ENCODE results near the gene UBB. TPM values are rescaled to one million over a fixed set of nuclear protein-coding genes. Genes with fewer than 3 reads are reported as not detected.

The UBB gene
- total RNA-seq, 4 donors from 2014 or later: 535 to 1,039 (median 667) TPM

GRCh38 chr17:16419074-16419928, 38.4 kb downstream of the UBB start:
- no peak for DNase-seq
- no peaks in the 10 kb centered on the region for H3K36me3 ChIP-seq
- peaks cover 0 to 11% of the 10 kb centered on the region in 2 donors for H3K4me1 ChIP-seq
- H3K9me3 ChIP-seq: no peaks in the 10 kb centered on the region
- no peak overlapping the region for H3K4me3 ChIP-seq
- TF ChIP-seq POLR2A (IDR thresholded peaks at IDR 0.05) (no peak), CTCF (IDR thresholded peaks at IDR 0.05) (no peak)
- intact Hi-C loops (cut with DNase I; ENCODE audit: low total_unique reads): no loop called here
- peak overlapping the region; percentile 45 to 57 for H3K27ac ChIP-seq
- H3K27me3 ChIP-seq: no peaks in the 10 kb centered on the region

GRCh38 chr17:16419929-16420271, 39.0 kb downstream of the UBB start:
- Histone ChIP-seq H3K9me3 (no peaks in the 10 kb centered on the region), H3K27me3 (no peaks in the 10 kb centered on the region), H3K4me3 (no peak overlapping the region), H3K36me3 (no peaks in the 10 kb centered on the region), H3K4me1 (peaks cover 0 to 11% of the 10 kb centered on the region in 2 donors), H3K27ac (peak overlapping the region; percentile 45 to 57)
- DNase-seq: no peak
- intact Hi-C loops (cut with DNase I; ENCODE audit: low total_unique reads): no loop called here
- no peak for TF ChIP-seq POLR2A (IDR thresholded peaks at IDR 0.05)
- TF ChIP-seq CTCF (IDR thresholded peaks at IDR 0.05): no peak

- DNase-seq: no peak
- intact Hi-C loops (cut with DNase I; ENCODE audit: low total_unique reads): no loop called here
- Histone ChIP-seq H3K4me3 (no peak overlapping the region), H3K9me3 (no peaks in the 10 kb centered on the region), H3K4me1 (peaks cover 0 to 11% of the 10 kb centered on the region in 2 donors), H3K36me3 (no peaks in the 10 kb centered on the region), H3K27ac (no peak overlapping the region), H3K27me3 (no peaks in the 10 kb centered on the region)
- TF ChIP-seq POLR2A (IDR thresholded peaks at IDR 0.05): no peak
- TF ChIP-seq CTCF (IDR thresholded peaks at IDR 0.05): no peak
Observed at GRCh38 chr17:16422416-16422815, 41.5 kb downstream of the UBB start.

GRCh38 chr17:16423226-16423872, 42.5 kb downstream of the UBB start:
- H3K9me3 ChIP-seq: no peaks in the 10 kb centered on the region
- no peak for DNase-seq
- no peak for TF ChIP-seq CTCF (IDR thresholded peaks at IDR 0.05)
- no peak for TF ChIP-seq POLR2A (IDR thresholded peaks at IDR 0.05)
- H3K36me3 ChIP-seq: no peaks in the 10 kb centered on the region
- H3K27ac ChIP-seq: no peak overlapping the region
- H3K4me1 ChIP-seq: peaks cover 0 to 11% of the 10 kb centered on the region in 2 donors
- H3K27me3 ChIP-seq: no peaks in the 10 kb centered on the region
- intact Hi-C loops (cut with DNase I; ENCODE audit: low total_unique reads): no loop called here
- H3K4me3 ChIP-seq: no peak overlapping the region

- no peaks in the 10 kb centered on the region for H3K27me3 ChIP-seq
- TF ChIP-seq POLR2A (IDR thresholded peaks at IDR 0.05) (no peak), CTCF (IDR thresholded peaks at IDR 0.05) (no peak)
- H3K4me1 ChIP-seq: no peaks in the 10 kb centered on the region
- H3K27ac ChIP-seq: no peak overlapping the region
- intact Hi-C loops (cut with DNase I; ENCODE audit: low total_unique reads): no loop called here
- no peak overlapping the region for H3K4me3 ChIP-seq
- H3K9me3 ChIP-seq: no peaks in the 10 kb centered on the region
- H3K36me3 ChIP-seq: no peaks in the 10 kb centered on the region
- DNase-seq: no peak
Observed at GRCh38 chr17:16425202-16425601, 44.3 kb downstream of the UBB start.
